Smooth muscle cell (in vitro differentiated cells): ENCODE results near the gene CAPZB. TPM values are rescaled to one million over a fixed set of nuclear protein-coding genes. Genes with fewer than 3 reads are reported as not detected.

Source experiments
- DNase-seq: peaks from one replicate; lab custom pipeline; 2025; ENCODE audit not compliant: unreplicated experiment; lab: John Stamatoyannopoulos, UW
- H2AFZ ChIP-seq: fragments of 200-600 bp; sonication (generic); 2 replicates; pipeline ENCODE4 v1.6.0; 2016; ENCODE audit warnings: antibody characterized with exemption, low read depth, mild to moderate bottlenecking
- H3F3A ChIP-seq: fragments of 200-600 bp; sonication (generic); 2 replicates; pipeline ENCODE4 v1.6.0; 2017; ENCODE audit warnings: antibody characterized with exemption, low read depth
- H3K27ac ChIP-seq: fragments of 200-600 bp; sonication (generic); 2 replicates; pipeline ENCODE4 v1.5.1; 2016; ENCODE audit warnings: low read depth, mild to moderate bottlenecking
- H3K27me3 ChIP-seq: fragments of 200-600 bp; sonication (generic); 2 replicates; pipeline ENCODE4 v1.6.1; 2016; ENCODE audit warnings: low read depth, mild to moderate bottlenecking
- H3K36me3 ChIP-seq: fragments of 200-600 bp; sonication (generic); 2 replicates; pipeline ENCODE4 v1.5.1; 2016; ENCODE audit warnings: low read depth
- H3K4me1 ChIP-seq: fragments of 200-600 bp; sonication (generic); 2 replicates; pipeline ENCODE4 v1.5.1; 2016; ENCODE audit warnings: low read depth
- H3K4me2 ChIP-seq: fragments of 200-600 bp; sonication (generic); 2 replicates; pipeline ENCODE4 v1.6.0; 2016; ENCODE audit warnings: mild to moderate bottlenecking
- H3K4me3 ChIP-seq: fragments of 200-600 bp; sonication (generic); 2 replicates; pipeline ENCODE4 v1.5.1; 2016; ENCODE audit warnings: mild to moderate bottlenecking
- H3K79me2 ChIP-seq: fragments of 200-600 bp; sonication (generic); 2 replicates; pipeline ENCODE4 v1.6.0; 2016; ENCODE audit warnings: low read depth, mild to moderate bottlenecking
- H3K9ac ChIP-seq: fragments of 200-600 bp; sonication (generic); 2 replicates; pipeline ENCODE4 v1.6.0; 2016; ENCODE audit warnings: low read depth
- H3K9me3 ChIP-seq: fragments of 200-600 bp; sonication (generic); replicated peaks from 2 replicates; pipeline ENCODE4 v1.5.1; 2016; ENCODE audit warnings: low read depth
- H4K20me1 ChIP-seq: fragments of 200-600 bp; sonication (generic); 2 replicates; pipeline ENCODE4 v1.6.0; 2016; ENCODE audit warnings: low read depth
- CTCF ChIP-seq: fragments of 200-600 bp; sonication (generic); IDR thresholded peaks from 2 replicates; pipeline ENCODE4 v1.5.1; 2017; ENCODE audit warnings: borderline replicate concordance, mild to moderate bottlenecking, antibody characterized with exemption; ENCODE audit not compliant: insufficient read depth, poor library complexity, severe bottlenecking
- WGBS: methylation state at CpG from one replicate; pipeline ENCODE4 v1.1.7; 2016; ENCODE audit warnings: low lambda C conversion rate; 5-methylcytosine and 5-hydroxymethylcytosine counted together
- polyA plus RNA-seq: library from polyadenylated mRNA; unstranded; fragments of >200 nt; fragmentation: Nextera tagmentation; extraction: Ambion mirVana; gene quantifications from 2 replicates; pipeline ENCODE4 v1.2.1, GENCODE V29; 2016
- total RNA-seq: library from RNA; depleted of rRNA; stranded (reverse); fragments of >200 nt; gene quantifications from 2 replicates; pipeline ENCODE4 v1.2.3, GENCODE V29; 2014

CAPZB gene
- total and polyA plus RNA-seq, 2 experiments from 2014 or later, result 205 to 405 TPM

GRCh38 chr1:19489996-19490395 is 4.7 kb upstream of the CAPZB start:
- no peak overlapping the region for H3K4me2 ChIP-seq
- no peaks in the 10 kb centered on the region for H3K36me3 ChIP-seq
- H3K9ac ChIP-seq, result no peak overlapping the region
- H3F3A ChIP-seq, result peaks cover 4% of the 10 kb centered on the region
- no peak overlapping the region for H2AFZ ChIP-seq
- 76% methylated on average over 2 of the region's 2 CpGs for WGBS
- no peak overlapping the region for H3K4me3 ChIP-seq
- H3K27me3 ChIP-seq, result no peaks in the 10 kb centered on the region
- no peaks in the 10 kb centered on the region for H3K4me1 ChIP-seq
- no peaks in the 10 kb centered on the region for H4K20me1 ChIP-seq
- H3K79me2 ChIP-seq, result peaks cover 3% of the 10 kb centered on the region
- no peak for TF ChIP-seq CTCF
- DNase-seq, result no peak
- H3K9me3 ChIP-seq, result no peaks in the 10 kb centered on the region
- no peak overlapping the region for H3K27ac ChIP-seq

- peaks cover 4% of the 10 kb centered on the region for H3F3A ChIP-seq
- TF ChIP-seq CTCF, result no peak
- no peak overlapping the region for H3K9ac ChIP-seq
- H3K27me3 ChIP-seq, result no peaks in the 10 kb centered on the region
- H3K4me1 ChIP-seq, result peaks cover 10% of the 10 kb centered on the region
- H3K4me2 ChIP-seq, result no peak overlapping the region
- no peak for DNase-seq
- no peak overlapping the region for H2AFZ ChIP-seq
- WGBS, result 72% methylated on average over 7 of the region's 7 CpGs
- H3K36me3 ChIP-seq, result no peaks in the 10 kb centered on the region
- peaks cover 22% of the 10 kb centered on the region for H3K79me2 ChIP-seq
- no peaks in the 10 kb centered on the region for H3K9me3 ChIP-seq
- peaks cover 18% of the 10 kb centered on the region for H4K20me1 ChIP-seq
- H3K27ac ChIP-seq, result no peak overlapping the region
- H3K4me3 ChIP-seq, result no peak overlapping the region
Measured at GRCh38 chr1:19488136-19488535, 2.8 kb upstream of the CAPZB start.

- Histone ChIP-seq H3K79me2 (peaks cover 54% of the 10 kb centered on the region), H3F3A (peaks cover 4% of the 10 kb centered on the region), H3K36me3 (no peaks in the 10 kb centered on the region), H2AFZ (no peak overlapping the region), H3K27me3 (no peaks in the 10 kb centered on the region), H3K4me1 (peaks cover 10% of the 10 kb centered on the region), H3K9ac (peak overlapping the region; percentile 96), H3K4me3 (peak overlapping the region; percentile 99), H3K4me2 (peak overlapping the region; percentile 94), H4K20me1 (peaks cover 51% of the 10 kb centered on the region), H3K27ac (peak overlapping the region; percentile 88), H3K9me3 (no peaks in the 10 kb centered on the region)
- no peak for DNase-seq
- no peak for TF ChIP-seq CTCF
- 0% methylated on average over 10 of the region's 29 CpGs for WGBS
Measured at GRCh38 chr1:19484798-19485361, 459 bp downstream of the CAPZB start.

- no peak overlapping the region for H2AFZ ChIP-seq
- 5% methylated on average over 32 of the region's 32 CpGs for WGBS
- H3K27me3 ChIP-seq, result no peaks in the 10 kb centered on the region
- peak overlapping the region; percentile 99 for H3K4me3 ChIP-seq
- H3K27ac ChIP-seq, result peak overlapping the region; percentile 88
- H3K4me2 ChIP-seq, result peak overlapping the region; percentile 94
- H3F3A ChIP-seq, result peaks cover 4% of the 10 kb centered on the region
- H3K4me1 ChIP-seq, result peaks cover 10% of the 10 kb centered on the region
- H3K36me3 ChIP-seq, result no peaks in the 10 kb centered on the region
- no peak for DNase-seq
- H3K9ac ChIP-seq, result peak overlapping the region; percentile 96
- TF ChIP-seq CTCF, result no peak
- no peaks in the 10 kb centered on the region for H3K9me3 ChIP-seq
- H3K79me2 ChIP-seq, result peaks cover 60% of the 10 kb centered on the region
- H4K20me1 ChIP-seq, result peaks cover 56% of the 10 kb centered on the region
Measured at GRCh38 chr1:19484338-19484797, 971 bp downstream of the CAPZB start.
